BLaER1 (cell line): ENCODE data around the gene NPAS2.

Source experiments
- H3K27ac ChIP-seq: shearing (Covaris generic); formaldehyde crosslinking; 2 replicates; pipeline ENCODE4 v1.8.1; 2022
- H3K27me3 ChIP-seq: shearing (Covaris generic); formaldehyde crosslinking; 2 replicates; pipeline ENCODE4 v1.8.1; 2022
- H3K36me3 ChIP-seq: shearing (Covaris generic); formaldehyde crosslinking; 2 replicates; pipeline ENCODE4 v1.8.1; 2022
- H3K4me1 ChIP-seq: shearing (Covaris generic); formaldehyde crosslinking; 2 replicates; pipeline ENCODE4 v1.8.1; 2022
- H3K4me2 ChIP-seq: shearing (Covaris generic); formaldehyde crosslinking; 2 replicates; pipeline ENCODE4 v1.8.1; 2022
- H3K4me3 ChIP-seq: shearing (Covaris generic); formaldehyde crosslinking; 2 replicates; pipeline ENCODE4 v1.8.1; 2022
- H3K9ac ChIP-seq: shearing (Covaris generic); formaldehyde crosslinking; 2 replicates; pipeline ENCODE4 v1.8.1; 2022
- H3K9me3 ChIP-seq: shearing (Covaris generic); formaldehyde crosslinking; 2 replicates; pipeline ENCODE4 v1.8.1; 2022
- H4K20me1 ChIP-seq: shearing (Covaris generic); formaldehyde crosslinking; 2 replicates; pipeline ENCODE4 v1.8.1; 2022
- Cebpa-rat ChIP-seq: shearing (Covaris generic); IDR thresholded peaks from 2 replicates; pipeline ENCODE4 v1.8.1; 2022

Gene NPAS2

DNA sequence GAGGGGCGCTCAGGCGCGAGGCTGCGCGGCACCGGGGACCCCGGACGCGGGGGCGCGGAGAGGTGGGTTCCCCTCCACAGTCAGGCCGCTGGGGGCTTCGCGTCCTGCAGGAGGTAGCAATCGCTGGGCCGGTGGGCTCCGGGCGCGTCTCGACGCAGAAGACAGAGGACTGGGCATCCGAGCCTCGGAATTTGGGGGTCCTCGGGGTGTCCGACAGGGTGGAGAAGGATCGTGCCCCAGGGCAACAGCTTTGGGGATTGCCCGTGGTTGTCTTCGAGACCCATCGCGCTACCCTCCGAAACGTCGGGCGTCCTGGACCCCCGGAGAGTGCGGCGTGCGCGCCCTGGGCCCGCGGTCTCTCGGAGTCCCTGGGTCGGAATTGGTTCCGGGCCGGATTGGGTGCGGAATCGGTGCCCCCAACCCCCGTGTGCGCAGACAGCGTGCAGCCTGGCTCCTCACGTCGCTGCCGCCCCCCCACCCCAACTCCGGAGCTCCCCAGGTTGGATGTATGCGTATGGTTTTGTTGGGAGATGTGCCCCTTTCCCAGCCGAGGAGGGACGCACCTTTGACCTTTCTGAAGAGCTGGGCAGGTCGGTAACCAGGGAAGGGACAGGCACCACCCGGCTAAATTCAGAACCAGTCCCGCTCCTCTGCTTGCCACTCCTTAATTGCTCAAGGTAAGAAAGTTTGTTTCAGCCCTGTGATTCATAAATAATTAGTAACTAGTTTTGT is 750 bp downstream of the NPAS2 start:
- H4K20me1 ChIP-seq: no peaks in the 10 kb centered on the region
- peaks cover 30% of the 10 kb centered on the region for H3K9me3 ChIP-seq
- H3K27me3 ChIP-seq: peaks cover 41% of the 10 kb centered on the region
- H3K36me3 ChIP-seq: no peaks in the 10 kb centered on the region
- H3K9ac ChIP-seq: no peak overlapping the region
- no peak for TF ChIP-seq Cebpa-rat
- H3K4me2 ChIP-seq: no peak overlapping the region
- no peak overlapping the region for H3K4me3 ChIP-seq
- no peaks in the 10 kb centered on the region for H3K4me1 ChIP-seq
- H3K27ac ChIP-seq: no peak overlapping the region

DNA sequence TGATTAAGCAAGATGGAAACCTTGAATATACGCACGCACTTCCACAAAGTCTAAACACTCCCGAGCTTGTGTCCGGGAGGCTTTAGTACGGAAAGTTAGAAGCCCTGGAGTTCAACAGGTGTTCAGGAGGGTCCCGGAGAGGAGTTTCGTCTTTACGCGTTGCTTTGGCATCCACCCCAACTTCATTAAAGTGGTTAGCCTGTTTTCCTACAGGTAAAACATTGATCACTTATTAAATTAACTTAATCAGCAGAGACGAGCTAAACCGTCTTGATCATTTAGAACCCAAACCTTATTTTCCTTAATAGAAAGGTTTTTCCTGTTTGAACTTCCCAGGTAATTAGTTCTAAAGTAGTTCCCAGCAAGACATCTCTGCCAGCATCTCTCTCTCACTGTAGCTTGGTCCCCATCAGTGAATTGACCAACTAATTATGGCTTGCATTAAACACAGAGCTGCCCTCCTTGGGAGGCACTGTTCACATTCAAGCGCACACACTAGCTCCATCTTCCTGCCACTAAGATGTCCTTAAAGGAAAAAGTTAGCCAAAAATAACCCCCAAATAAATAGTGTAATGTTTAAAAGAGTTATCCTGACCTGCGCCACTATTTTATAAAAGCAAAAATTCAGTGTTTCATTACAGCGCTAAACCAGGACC is 1.4 kb downstream of the NPAS2 start:
- Histone ChIP-seq H3K4me2 (no peak overlapping the region), H3K36me3 (no peaks in the 10 kb centered on the region), H3K4me3 (no peak overlapping the region), H3K9ac (no peak overlapping the region), H3K9me3 (peaks cover 30% of the 10 kb centered on the region), H3K27ac (no peak overlapping the region), H3K27me3 (peaks cover 41% of the 10 kb centered on the region), H3K4me1 (no peaks in the 10 kb centered on the region), H4K20me1 (no peaks in the 10 kb centered on the region)
- no peak for TF ChIP-seq Cebpa-rat

DNA sequence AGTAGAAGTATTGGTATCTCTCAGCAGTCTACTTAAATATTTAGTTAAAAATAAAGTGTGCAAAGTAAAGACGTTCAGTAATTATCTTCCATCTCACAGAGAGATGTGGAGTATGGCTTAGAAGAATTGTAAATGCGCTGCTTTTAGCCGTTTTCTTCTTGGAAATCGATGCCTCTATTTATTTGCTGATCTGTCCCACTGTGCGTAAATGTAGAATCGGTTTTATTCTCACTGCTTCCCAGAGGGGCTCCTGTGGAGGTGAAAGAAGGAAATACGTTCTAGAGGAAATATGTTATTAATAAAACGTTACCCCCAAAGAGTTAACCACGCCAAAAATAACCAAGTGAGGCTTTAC is 1.9 kb downstream of the NPAS2 start:
- H3K9me3 ChIP-seq: peaks cover 30% of the 10 kb centered on the region
- no peak overlapping the region for H3K27ac ChIP-seq
- TF ChIP-seq Cebpa-rat: no peak
- H4K20me1 ChIP-seq: no peaks in the 10 kb centered on the region
- no peaks in the 10 kb centered on the region for H3K36me3 ChIP-seq
- no peak overlapping the region for H3K4me2 ChIP-seq
- H3K27me3 ChIP-seq: peaks cover 41% of the 10 kb centered on the region
- no peak overlapping the region for H3K4me3 ChIP-seq
- H3K9ac ChIP-seq: no peak overlapping the region
- H3K4me1 ChIP-seq: no peaks in the 10 kb centered on the region

DNA sequence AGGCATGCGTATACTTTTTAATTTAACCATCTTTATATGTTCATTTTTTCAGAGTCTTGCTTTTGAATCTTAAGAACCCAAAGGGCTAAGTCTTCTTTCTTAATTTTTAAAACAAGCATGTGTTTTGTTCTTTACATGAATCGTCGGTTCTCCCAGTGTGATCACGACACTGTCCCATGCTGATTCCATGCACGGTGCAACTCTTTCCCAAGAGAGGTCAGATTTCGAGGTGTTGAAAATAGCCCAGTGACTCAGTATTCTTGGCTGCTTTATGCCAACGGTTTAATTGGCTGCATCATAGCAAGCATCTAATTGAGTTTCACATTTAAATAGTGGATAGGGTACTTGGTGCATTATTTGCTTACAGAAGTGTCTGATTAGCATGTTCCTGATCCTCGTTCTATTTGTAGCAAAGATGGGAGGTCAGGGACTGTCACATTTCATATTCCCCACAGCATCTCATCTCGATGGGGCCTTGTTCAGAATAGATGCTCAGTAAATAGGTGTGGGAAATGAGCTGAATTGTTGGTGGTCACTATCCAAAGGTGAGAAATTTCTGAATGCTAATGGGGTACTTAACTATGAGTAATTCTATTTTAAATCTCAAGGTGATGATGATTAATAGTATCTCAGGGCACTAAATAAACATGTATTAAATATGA is 2.8 kb downstream of the NPAS2 start:
- no peak overlapping the region for H3K4me3 ChIP-seq
- H3K4me2 ChIP-seq: no peak overlapping the region
- H3K9ac ChIP-seq: no peak overlapping the region
- H3K9me3 ChIP-seq: peaks cover 36% of the 10 kb centered on the region
- no peaks in the 10 kb centered on the region for H4K20me1 ChIP-seq
- H3K27me3 ChIP-seq: peaks cover 36% of the 10 kb centered on the region
- no peak for TF ChIP-seq Cebpa-rat
- H3K36me3 ChIP-seq: no peaks in the 10 kb centered on the region
- no peak overlapping the region for H3K27ac ChIP-seq
- no peaks in the 10 kb centered on the region for H3K4me1 ChIP-seq

GRCh38 chr2:100823665-100824438 is 3.9 kb downstream of the NPAS2 start:
- Histone ChIP-seq H4K20me1 (no peaks in the 10 kb centered on the region), H3K36me3 (no peaks in the 10 kb centered on the region), H3K4me2 (no peak overlapping the region), H3K4me1 (no peaks in the 10 kb centered on the region), H3K9ac (no peak overlapping the region), H3K27me3 (peaks cover 25% of the 10 kb centered on the region), H3K9me3 (peaks cover 39% of the 10 kb centered on the region), H3K4me3 (no peak overlapping the region), H3K27ac (no peak overlapping the region)
- no peak for TF ChIP-seq Cebpa-rat

GRCh38 chr2:100824842-100825241 is 4.9 kb downstream of the NPAS2 start:
- H3K9me3 ChIP-seq: peaks cover 31% of the 10 kb centered on the region
- H3K27me3 ChIP-seq: peaks cover 18% of the 10 kb centered on the region; the same call in 1 of the 2 replicates
- no peak overlapping the region for H3K9ac ChIP-seq
- TF ChIP-seq Cebpa-rat: no peak
- no peaks in the 10 kb centered on the region for H3K4me1 ChIP-seq
- no peaks in the 10 kb centered on the region for H3K36me3 ChIP-seq
- H3K27ac ChIP-seq: no peak overlapping the region
- no peaks in the 10 kb centered on the region for H4K20me1 ChIP-seq
- H3K4me2 ChIP-seq: no peak overlapping the region
- H3K4me3 ChIP-seq: no peak overlapping the region

DNA sequence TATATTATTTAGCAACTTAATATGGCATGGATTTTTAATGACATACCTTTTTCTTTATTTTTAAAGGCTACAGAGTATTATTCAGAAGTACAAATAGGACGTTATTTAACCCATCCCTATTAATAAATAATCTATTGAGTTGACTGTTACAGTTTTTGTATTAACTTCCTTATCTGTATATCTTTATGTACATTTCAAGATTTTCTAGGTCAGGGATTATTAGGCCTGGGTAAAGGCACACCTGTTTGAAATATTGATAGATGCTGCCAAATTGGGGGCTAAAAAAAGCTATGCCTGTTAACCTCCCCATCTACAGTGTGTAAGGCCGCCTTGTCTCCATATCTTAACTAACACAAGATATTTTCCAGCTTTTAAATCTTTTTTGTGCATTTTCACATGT is 6.6 kb downstream of the NPAS2 start:
- no peaks in the 10 kb centered on the region for H3K36me3 ChIP-seq
- TF ChIP-seq Cebpa-rat: no peak
- no peaks in the 10 kb centered on the region for H4K20me1 ChIP-seq
- no peak overlapping the region for H3K27ac ChIP-seq
- no peak overlapping the region for H3K4me3 ChIP-seq
- no peaks in the 10 kb centered on the region for H3K4me1 ChIP-seq
- H3K27me3 ChIP-seq: peaks cover 2% of the 10 kb centered on the region; the same call in 1 of the 2 replicates
- H3K9ac ChIP-seq: no peak overlapping the region
- peaks cover 16% of the 10 kb centered on the region for H3K9me3 ChIP-seq
- no peak overlapping the region for H3K4me2 ChIP-seq

- Histone ChIP-seq H3K4me3 (no peak overlapping the region), H3K9ac (no peak overlapping the region), H4K20me1 (no peaks in the 10 kb centered on the region), H3K27ac (no peak overlapping the region), H3K9me3 (peaks cover 16% of the 10 kb centered on the region), H3K4me1 (no peaks in the 10 kb centered on the region), H3K27me3 (no peaks in the 10 kb centered on the region), H3K36me3 (no peaks in the 10 kb centered on the region), H3K4me2 (no peak overlapping the region)
- no peak for TF ChIP-seq Cebpa-rat
Measured at GRCh38 chr2:100831158-100831750, 11.3 kb downstream of the NPAS2 start.

- no peak for TF ChIP-seq Cebpa-rat
- no peaks in the 10 kb centered on the region for H4K20me1 ChIP-seq
- H3K9ac ChIP-seq: no peak overlapping the region
- no peak overlapping the region for H3K27ac ChIP-seq
- H3K4me3 ChIP-seq: no peak overlapping the region
- H3K9me3 ChIP-seq: peaks cover 16% of the 10 kb centered on the region
- H3K36me3 ChIP-seq: no peaks in the 10 kb centered on the region
- H3K4me2 ChIP-seq: no peak overlapping the region
- no peaks in the 10 kb centered on the region for H3K4me1 ChIP-seq
- H3K27me3 ChIP-seq: no peaks in the 10 kb centered on the region
Measured at GRCh38 chr2:100831831-100832230, 11.9 kb downstream of the NPAS2 start.
